GM23248 (cell line): ENCODE data around the gene HIVEP1.

Experiments used
- EZH2 ChIP-seq: fragments of 200-600 bp; sonication (generic); IDR thresholded peaks from 2 replicates; pipeline ENCODE4 v1.6.1; 2018; ENCODE audit warnings: antibody characterized with exemption, mild to moderate bottlenecking; ENCODE audit not compliant: insufficient read depth, poor library complexity, severe bottlenecking
- EZH2phosphoT487 ChIP-seq: fragments of 200-600 bp; sonication (generic); IDR thresholded peaks from 2 replicates; pipeline ENCODE4 v1.6.1; 2018; ENCODE audit warnings: antibody characterized with exemption, moderate library complexity, mild to moderate bottlenecking, low read depth; ENCODE audit not compliant: insufficient read depth

DNA sequence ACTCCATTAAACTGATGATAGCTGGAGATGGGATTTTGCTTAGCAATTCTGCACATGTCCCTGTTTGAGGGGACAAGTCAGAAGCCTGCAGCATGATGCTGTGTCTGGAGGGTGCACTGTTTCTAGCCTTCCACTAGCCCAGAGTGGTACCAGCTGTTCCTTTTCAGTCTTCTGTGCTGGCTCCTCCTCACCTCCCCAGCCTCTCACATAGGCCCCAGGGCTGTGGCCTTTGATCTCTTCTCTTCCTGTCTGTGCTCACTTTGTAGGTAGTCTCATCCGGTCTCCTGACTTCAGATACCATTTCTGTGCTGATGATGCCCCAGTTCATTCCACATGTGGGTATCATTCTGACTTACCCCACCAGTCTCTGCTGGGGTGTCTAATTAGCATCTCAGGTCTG, 126.3 kb downstream of the HIVEP1 start:
- TF ChIP-seq EZH2 (no peak), EZH2phosphoT487 (no peak)
